Endothelial cell of umbilical vein (primary cell): ENCODE results near the gene CACNA2D3.

Source experiments
- CTCF ChIP-seq, 2 donors: IDR thresholded peaks; 1 replicate in 1 of 2; 2 replicates in 1 of 2; pipeline ENCODE4 v1.5.1; 2011; ENCODE audit warnings: low read length in 2 of 2, mild to moderate bottlenecking in 2 of 2, moderate library complexity in 2 of 2, control low read depth in 1 of 2, inconsistent platforms in 1 of 2, low read depth in 1 of 2; ENCODE audit not compliant: insufficient read depth in 1 of 2; ENCODE audit errors: extremely low read depth in 1 of 2
- POLR2A ChIP-seq: IDR thresholded peaks from 2 replicates; pipeline ENCODE4 v1.6.1; 2012; ENCODE audit warnings: low read depth, mild to moderate bottlenecking, control low read depth, low read length

- TF ChIP-seq CTCF (IDR thresholded peaks at IDR 0.05; ENCODE audit: extremely low read depth in 1 of 2, insufficient read depth in 1 of 2, low read depth in 1 of 2, low read length in 2 of 2) (no peak), POLR2A (no peak)
These were observed at the start of gene CACNA2D3 for GRCh38 chr3:54122324-54123002.
